HepG2 (cell line): ENCODE data around the gene UTS2R. TPM values are rescaled to one million over a fixed set of nuclear protein-coding genes. Genes with fewer than 3 reads are reported as not detected.

Source experiments
- CHD2 ChIP-seq: IDR thresholded peaks from 2 replicates; pipeline ENCODE4 v1.6.1; 2011; ENCODE audit warnings: low read depth, low read length, improper control_type of control experiment
- JUN ChIP-seq: sonication (generic); formaldehyde crosslinking; IDR thresholded peaks from 2 replicates; pipeline ENCODE4 v1.4.0; 2020; ENCODE audit warnings: mild to moderate bottlenecking, missing genetic modification reagents
- NCOA1 ChIP-seq: sonication (generic); formaldehyde crosslinking; IDR thresholded peaks from 2 replicates; pipeline ENCODE4 v1.9.0; 2021; ENCODE audit warnings: missing genetic modification reagents
- SMC3 ChIP-seq: IDR thresholded peaks from 2 replicates; pipeline ENCODE4 v1.6.1; 2011; ENCODE audit warnings: low read length, improper control_type of control experiment
- SP5 ChIP-seq: IDR thresholded peaks from 2 replicates; pipeline ENCODE4 v1.6.1; 2016; ENCODE audit warnings: low read depth, borderline replicate concordance
- ZBTB20 ChIP-seq: sonication (generic); formaldehyde crosslinking; IDR thresholded peaks from 2 replicates; pipeline ENCODE4 v1.8.1; 2023; ENCODE audit warnings: missing genetic modification reagents, low read depth, mild to moderate bottlenecking, borderline replicate concordance
- ZNF263 ChIP-seq: sonication (generic); formaldehyde crosslinking; IDR thresholded peaks from 2 replicates; pipeline ENCODE4 v1.4.0; 2020; ENCODE audit warnings: missing genetic modification reagents
- ZNF350 ChIP-seq: sonication (generic); formaldehyde crosslinking; IDR thresholded peaks from 2 replicates; pipeline ENCODE4 v1.4.0; 2020; ENCODE audit warnings: mild to moderate bottlenecking, low read depth, missing genetic modification reagents, borderline replicate concordance
- ZNF496 ChIP-seq: sonication (generic); formaldehyde crosslinking; IDR thresholded peaks from 2 replicates; pipeline ENCODE4 v1.8.1; 2023; ENCODE audit warnings: mild to moderate bottlenecking, moderate library complexity, missing genetic modification reagents; ENCODE audit not compliant: insufficient replicate concordance
- ZNF670 ChIP-seq: sonication (generic); formaldehyde crosslinking; IDR thresholded peaks from 2 replicates; pipeline ENCODE4 v1.8.0; 2022; ENCODE audit warnings: mild to moderate bottlenecking, missing genetic modification reagents, borderline replicate concordance
- ZNF749 ChIP-seq: sonication (generic); formaldehyde crosslinking; IDR thresholded peaks from 2 replicates; pipeline ENCODE4 v1.8.0; 2022; ENCODE audit warnings: mild to moderate bottlenecking, missing genetic modification reagents, moderate library complexity, borderline replicate concordance
- polyA plus RNA-seq, 8 experiments: library from polyadenylated mRNA; depleted of rRNA in 3 of 8; stranded (reverse) in 7 of 8; unstranded in 1 of 8; fragments of >200 nt; fragmentation: Illumina TruSeq in 4 of 8; extraction: Trizol in 4 of 8; gene quantifications; 2 replicates each; pipeline versions ENCODE4 v1.2.1 to v1.2.3, GENCODE V29; 2011 to 2016; ENCODE audit warnings: low read depth in 4 of 8, missing spikeins in 1 of 8, mixed read lengths in 1 of 8; ENCODE audit not compliant: insufficient read depth in 1 of 8
- total RNA-seq, 5 experiments: library from RNA; depleted of rRNA; stranded (reverse); fragments of >200 nt; fragmentation: Illumina TruSeq; extraction: Trizol; gene quantifications; 2 replicates each; pipeline ENCODE4 v1.2.3, GENCODE V29; 2016; ENCODE audit warnings: low read depth in 1 of 5
- TF ChIP-seq, protein P1 (sequence below): sonication (generic); formaldehyde crosslinking; IDR thresholded peaks from 2 replicates; pipeline ENCODE4 v1.9.0; 2021; ENCODE audit warnings: missing genetic modification reagents, borderline replicate concordance
- TF ChIP-seq, protein P2 (sequence below): sonication (generic); formaldehyde crosslinking; IDR thresholded peaks from 2 replicates; pipeline ENCODE4 v1.8.0; 2022; ENCODE audit warnings: missing genetic modification reagents, mild to moderate bottlenecking, inconsistent platforms, borderline replicate concordance
- TF ChIP-seq, protein P3 (sequence below), 2 experiments: sonication (generic) in 1 of 2; formaldehyde crosslinking in 1 of 2; IDR thresholded peaks; 2 replicates each; pipeline versions ENCODE4 v1.4.0 to v1.6.1; 2016 to 2020; ENCODE audit warnings: borderline replicate concordance in 1 of 2, low read depth in 1 of 2, mild to moderate bottlenecking in 1 of 2, missing genetic modification reagents in 1 of 2
- TF ChIP-seq, protein P4 (sequence below): IDR thresholded peaks from 2 replicates; pipeline ENCODE4 v1.6.1; 2016; ENCODE audit warnings: missing compliant biosample characterization, missing genetic modification reagents, borderline replicate concordance

The UTS2R gene
- total and polyA plus RNA-seq, 2 of the 13 experiments (the other 11 are each of a cell fraction or from before 2014, with no cell fraction given), result 0.13 to 0.15 TPM

DNA sequence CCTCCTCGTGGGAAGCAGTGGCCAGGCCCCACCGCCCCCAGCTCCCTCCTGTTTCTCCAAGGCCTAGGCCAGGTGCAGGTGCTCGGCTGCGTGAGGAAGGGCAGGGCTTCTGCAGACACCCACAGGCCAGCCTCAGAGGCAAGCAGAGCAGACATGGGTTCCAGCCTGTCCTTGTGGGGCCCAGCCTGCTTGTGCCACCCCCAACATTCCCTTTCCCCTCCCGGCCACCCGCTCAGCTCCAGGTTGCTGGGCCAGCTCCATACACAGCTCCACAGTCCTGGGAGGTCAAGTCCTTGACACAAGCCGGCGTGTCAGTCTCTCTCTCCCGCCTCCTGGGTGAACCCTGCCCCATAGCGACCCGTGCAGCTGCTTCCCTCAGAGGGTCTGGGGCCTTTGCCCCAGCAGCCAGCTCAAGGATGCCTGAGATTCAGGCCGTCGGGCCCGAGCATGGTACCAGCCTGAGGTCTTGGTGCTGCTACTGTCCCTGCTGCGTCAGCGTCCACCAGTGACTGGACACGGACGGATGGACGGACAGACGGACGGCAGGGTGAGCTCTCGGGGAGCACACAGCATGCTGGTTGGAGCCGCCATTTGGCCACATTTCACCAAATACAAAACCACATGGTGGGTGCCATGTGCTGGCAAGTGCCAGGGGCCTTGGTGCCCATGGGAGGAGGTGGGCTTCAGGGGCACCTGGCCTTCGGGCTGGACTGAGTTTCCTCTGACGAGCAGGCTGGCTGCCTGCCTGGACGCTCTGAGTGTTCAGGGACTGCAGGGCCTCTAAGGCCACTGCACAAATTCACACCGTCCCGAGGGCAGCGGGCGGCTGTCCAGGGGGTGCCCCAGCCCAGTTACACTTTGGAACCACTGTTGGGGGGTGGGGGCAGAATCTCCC, 46.0 kb upstream of the UTS2R start (continued):
- TF ChIP-seq, protein P1, sequence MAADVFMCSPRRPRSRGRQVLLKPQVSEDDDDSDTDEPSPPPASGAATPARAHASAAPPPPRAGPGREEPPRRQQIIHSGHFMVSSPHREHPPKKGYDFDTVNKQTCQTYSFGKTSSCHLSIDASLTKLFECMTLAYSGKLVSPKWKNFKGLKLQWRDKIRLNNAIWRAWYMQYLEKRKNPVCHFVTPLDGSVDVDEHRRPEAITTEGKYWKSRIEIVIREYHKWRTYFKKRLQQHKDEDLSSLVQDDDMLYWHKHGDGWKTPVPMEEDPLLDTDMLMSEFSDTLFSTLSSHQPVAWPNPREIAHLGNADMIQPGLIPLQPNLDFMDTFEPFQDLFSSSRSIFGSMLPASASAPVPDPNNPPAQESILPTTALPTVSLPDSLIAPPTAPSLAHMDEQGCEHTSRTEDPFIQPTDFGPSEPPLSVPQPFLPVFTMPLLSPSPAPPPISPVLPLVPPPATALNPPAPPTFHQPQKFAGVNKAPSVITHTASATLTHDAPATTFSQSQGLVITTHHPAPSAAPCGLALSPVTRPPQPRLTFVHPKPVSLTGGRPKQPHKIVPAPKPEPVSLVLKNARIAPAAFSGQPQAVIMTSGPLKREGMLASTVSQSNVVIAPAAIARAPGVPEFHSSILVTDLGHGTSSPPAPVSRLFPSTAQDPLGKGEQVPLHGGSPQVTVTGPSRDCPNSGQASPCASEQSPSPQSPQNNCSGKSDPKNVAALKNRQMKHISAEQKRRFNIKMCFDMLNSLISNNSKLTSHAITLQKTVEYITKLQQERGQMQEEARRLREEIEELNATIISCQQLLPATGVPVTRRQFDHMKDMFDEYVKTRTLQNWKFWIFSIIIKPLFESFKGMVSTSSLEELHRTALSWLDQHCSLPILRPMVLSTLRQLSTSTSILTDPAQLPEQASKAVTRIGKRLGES (CRISPR knock-in tag), result no peak
- TF ChIP-seq ZNF263 (CRISPR knock-in tag) (peak; percentile 48; the same call in 1 of the 2 replicates), ZNF670 (CRISPR knock-in tag) (no peak), SP5 (CRISPR knock-in tag) (peak; percentile 83), NCOA1 (CRISPR knock-in tag) (peak; percentile 93; the same call in 1 of the 2 replicates), CHD2 (no peak), ZBTB20 (peak; percentile 68; the same call in 1 of the 2 replicates), ZNF496 (no peak), JUN (CRISPR knock-in tag) (peak; percentile 64; the same call in 1 of the 2 replicates), SMC3 (no peak), ZNF749 (peak; percentile 29; the same call in 1 of the 2 replicates), ZNF350 (CRISPR knock-in tag) (peak; percentile 52; the same call in 1 of the 2 replicates)
- TF ChIP-seq, protein P2, sequence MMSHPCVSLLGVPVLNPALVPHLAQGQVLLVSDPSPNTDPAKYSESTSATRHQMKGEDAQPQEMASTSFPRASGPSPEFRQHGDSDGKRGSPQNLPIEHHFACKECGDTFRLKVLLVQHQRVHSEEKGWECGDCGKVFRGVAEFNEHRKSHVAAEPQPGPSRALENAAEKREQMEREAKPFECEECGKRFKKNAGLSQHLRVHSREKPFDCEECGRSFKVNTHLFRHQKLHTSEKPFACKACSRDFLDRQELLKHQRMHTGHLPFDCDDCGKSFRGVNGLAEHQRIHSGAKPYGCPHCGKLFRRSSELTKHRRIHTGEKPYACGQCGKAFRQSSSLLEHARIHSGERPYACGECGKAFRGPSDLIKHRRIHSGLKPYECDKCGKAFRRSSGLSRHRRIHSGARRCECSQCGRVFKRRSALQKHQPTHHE, result peak; percentile 44; the same call in 1 of the 2 replicates
- TF ChIP-seq, protein P3, sequence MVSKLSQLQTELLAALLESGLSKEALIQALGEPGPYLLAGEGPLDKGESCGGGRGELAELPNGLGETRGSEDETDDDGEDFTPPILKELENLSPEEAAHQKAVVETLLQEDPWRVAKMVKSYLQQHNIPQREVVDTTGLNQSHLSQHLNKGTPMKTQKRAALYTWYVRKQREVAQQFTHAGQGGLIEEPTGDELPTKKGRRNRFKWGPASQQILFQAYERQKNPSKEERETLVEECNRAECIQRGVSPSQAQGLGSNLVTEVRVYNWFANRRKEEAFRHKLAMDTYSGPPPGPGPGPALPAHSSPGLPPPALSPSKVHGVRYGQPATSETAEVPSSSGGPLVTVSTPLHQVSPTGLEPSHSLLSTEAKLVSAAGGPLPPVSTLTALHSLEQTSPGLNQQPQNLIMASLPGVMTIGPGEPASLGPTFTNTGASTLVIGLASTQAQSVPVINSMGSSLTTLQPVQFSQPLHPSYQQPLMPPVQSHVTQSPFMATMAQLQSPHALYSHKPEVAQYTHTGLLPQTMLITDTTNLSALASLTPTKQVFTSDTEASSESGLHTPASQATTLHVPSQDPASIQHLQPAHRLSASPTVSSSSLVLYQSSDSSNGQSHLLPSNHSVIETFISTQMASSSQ (IDR thresholded peaks at IDR 0.05; ENCODE audit: low read depth), result no peak
- TF ChIP-seq, protein P3 (CRISPR knock-in tag; IDR thresholded peaks at IDR 0.05; ENCODE audit: borderline replicate concordance), result peak; percentile 82
- TF ChIP-seq, protein P4, sequence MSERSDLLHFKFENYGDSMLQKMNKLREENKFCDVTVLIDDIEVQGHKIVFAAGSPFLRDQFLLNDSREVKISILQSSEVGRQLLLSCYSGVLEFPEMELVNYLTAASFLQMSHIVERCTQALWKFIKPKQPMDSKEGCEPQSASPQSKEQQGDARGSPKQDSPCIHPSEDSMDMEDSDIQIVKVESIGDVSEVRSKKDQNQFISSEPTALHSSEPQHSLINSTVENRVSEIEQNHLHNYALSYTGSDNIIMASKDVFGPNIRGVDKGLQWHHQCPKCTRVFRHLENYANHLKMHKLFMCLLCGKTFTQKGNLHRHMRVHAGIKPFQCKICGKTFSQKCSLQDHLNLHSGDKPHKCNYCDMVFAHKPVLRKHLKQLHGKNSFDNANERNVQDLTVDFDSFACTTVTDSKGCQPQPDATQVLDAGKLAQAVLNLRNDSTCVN, result no peak
